ENCODE measurements around the gene AIFM2. TPM values are rescaled to one million over a fixed set of nuclear protein-coding genes. Genes with fewer than 3 reads are reported as not detected.

AIFM2 gene
- total and polyA plus RNA-seq, 2 experiments from 2014 or later: 5.7 to 8.1 TPM

- H3K4me3 ChIP-seq: no peak overlapping the region
- H2AFZ ChIP-seq: no peak overlapping the region
- no peaks in the 10 kb centered on the region for H3K36me3 ChIP-seq (ENCODE audit: low read depth)
- no peaks in the 10 kb centered on the region for H3K27me3 ChIP-seq (replicated peaks; ENCODE audit: insufficient read depth)
- H3K9ac ChIP-seq: no peak overlapping the region
- no peaks in the 10 kb centered on the region; the same call in 1 of the 2 replicates for H3F3A ChIP-seq (ENCODE audit: insufficient read depth)
- H3K9me2 ChIP-seq (ENCODE audit: insufficient read depth): no peaks in the 10 kb centered on the region
- H3K4me1 ChIP-seq (ENCODE audit: insufficient read depth): no peaks in the 10 kb centered on the region
- no peaks in the 10 kb centered on the region for H3K79me2 ChIP-seq (ENCODE audit: insufficient read depth)
- TF ChIP-seq EZH2 (IDR thresholded peaks at IDR 0.05; ENCODE audit: insufficient read depth, poor library complexity, severe bottlenecking) (no peak), EZH2phosphoT487 (IDR thresholded peaks at IDR 0.05; ENCODE audit: insufficient read depth, low read depth) (no peak)
- no peak for DNase-seq
- no peak overlapping the region for H3K4me2 ChIP-seq (ENCODE audit: unreplicated experiment)
- in situ Hi-C loops (cut with MboI): no loop called here
- H3K27ac ChIP-seq: no peak overlapping the region
- H4K20me1 ChIP-seq (ENCODE audit: insufficient read depth): no peaks in the 10 kb centered on the region
- no peaks in the 10 kb centered on the region for H3K9me3 ChIP-seq (ENCODE audit: low read depth)
- 89 to 90% methylated on average over 2 of the region's 2 CpGs for WGBS, 2 experiments (ENCODE audit: low coverage in 1 of 2, low lambda C conversion rate in 2 of 2, missing lambda C conversion rate in 2 of 2)
These were observed 57.7 kb downstream of the AIFM2 start for GRCh38 chr10:70074971-70075370.

GRCh38 chr10:70074165-70074564 lies 58.5 kb downstream of the AIFM2 start:
- Histone ChIP-seq H3K9me2 (ENCODE audit: insufficient read depth) (no peaks in the 10 kb centered on the region), H3K79me2 (ENCODE audit: insufficient read depth) (no peaks in the 10 kb centered on the region), H3K36me3 (ENCODE audit: low read depth) (no peaks in the 10 kb centered on the region), H3K27me3 (replicated peaks; ENCODE audit: insufficient read depth) (no peaks in the 10 kb centered on the region), H2AFZ (no peak overlapping the region), H3K27ac (no peak overlapping the region), H3K4me1 (ENCODE audit: insufficient read depth) (no peaks in the 10 kb centered on the region), H3K4me3 (no peak overlapping the region), H3K9me3 (ENCODE audit: low read depth) (no peaks in the 10 kb centered on the region), H3F3A (ENCODE audit: insufficient read depth) (no peaks in the 10 kb centered on the region; the same call in 1 of the 2 replicates), H3K9ac (no peak overlapping the region), H3K4me2 (ENCODE audit: unreplicated experiment) (no peak overlapping the region), H4K20me1 (ENCODE audit: insufficient read depth) (no peaks in the 10 kb centered on the region)
- in situ Hi-C loops (cut with MboI): no loop called here
- no peak for TF ChIP-seq EZH2 (IDR thresholded peaks at IDR 0.05; ENCODE audit: insufficient read depth, poor library complexity, severe bottlenecking)
- no peak for TF ChIP-seq EZH2phosphoT487 (IDR thresholded peaks at IDR 0.05; ENCODE audit: insufficient read depth, low read depth)
- no peak for DNase-seq
- WGBS, 2 experiments (ENCODE audit: low coverage in 1 of 2, low lambda C conversion rate in 2 of 2, missing lambda C conversion rate in 2 of 2): 73 to 77% methylated on average over 2 of the region's 2 CpGs

DNA sequence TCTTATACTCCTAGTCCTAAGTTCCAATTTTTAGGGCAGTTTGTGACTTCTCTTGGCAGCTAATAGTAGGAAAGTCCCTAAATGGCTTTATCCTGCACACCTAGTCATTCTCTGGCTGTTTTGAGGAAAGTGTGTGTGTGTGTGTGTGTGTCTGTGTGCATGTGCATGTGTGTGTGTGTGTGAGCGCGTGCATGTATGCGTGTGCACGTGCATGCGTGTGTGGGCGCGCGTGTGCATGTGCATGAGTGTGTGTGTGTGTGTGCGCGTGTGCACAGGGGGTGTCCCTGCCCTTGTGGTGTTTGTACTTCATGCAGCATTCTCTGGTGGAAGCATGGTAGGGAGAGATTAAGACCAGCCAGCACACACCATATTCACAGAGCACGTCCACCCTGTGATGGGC lies 61.8 kb downstream of the AIFM2 start:
- Histone ChIP-seq H3K27ac (no peak overlapping the region), H3K9ac (no peak overlapping the region), H3F3A (ENCODE audit: insufficient read depth) (no peaks in the 10 kb centered on the region; the same call in 1 of the 2 replicates), H4K20me1 (ENCODE audit: insufficient read depth) (no peaks in the 10 kb centered on the region), H3K79me2 (ENCODE audit: insufficient read depth) (no peaks in the 10 kb centered on the region), H3K36me3 (ENCODE audit: low read depth) (no peaks in the 10 kb centered on the region), H3K27me3 (replicated peaks; ENCODE audit: insufficient read depth) (no peaks in the 10 kb centered on the region), H3K4me2 (ENCODE audit: unreplicated experiment) (no peak overlapping the region), H3K4me3 (no peak overlapping the region), H3K4me1 (ENCODE audit: insufficient read depth) (no peaks in the 10 kb centered on the region), H3K9me2 (ENCODE audit: insufficient read depth) (no peaks in the 10 kb centered on the region), H2AFZ (no peak overlapping the region), H3K9me3 (ENCODE audit: low read depth) (no peaks in the 10 kb centered on the region)
- in situ Hi-C loops (cut with MboI): no loop called here
- TF ChIP-seq EZH2phosphoT487 (IDR thresholded peaks at IDR 0.05; ENCODE audit: insufficient read depth, low read depth) (no peak), EZH2 (IDR thresholded peaks at IDR 0.05; ENCODE audit: insufficient read depth, poor library complexity, severe bottlenecking) (no peak)
- 90% methylated on average over 11 of the region's 11 CpGs for WGBS, 2 experiments (ENCODE audit: low coverage in 1 of 2, low lambda C conversion rate in 2 of 2, missing lambda C conversion rate in 2 of 2)
- DNase-seq: no peak

- no peaks in the 10 kb centered on the region for H3K36me3 ChIP-seq (ENCODE audit: low read depth)
- H3K9me3 ChIP-seq (ENCODE audit: low read depth): no peaks in the 10 kb centered on the region
- no peaks in the 10 kb centered on the region for H3K4me1 ChIP-seq (ENCODE audit: insufficient read depth)
- no peak overlapping the region for H3K27ac ChIP-seq
- no peaks in the 10 kb centered on the region for H3K79me2 ChIP-seq (ENCODE audit: insufficient read depth)
- in situ Hi-C loops (cut with MboI): no loop called here
- H3K27me3 ChIP-seq (replicated peaks; ENCODE audit: insufficient read depth): no peaks in the 10 kb centered on the region
- TF ChIP-seq EZH2phosphoT487 (IDR thresholded peaks at IDR 0.05; ENCODE audit: insufficient read depth, low read depth) (no peak), EZH2 (IDR thresholded peaks at IDR 0.05; ENCODE audit: insufficient read depth, poor library complexity, severe bottlenecking) (no peak)
- no peak overlapping the region for H3K4me2 ChIP-seq (ENCODE audit: unreplicated experiment)
- no peak overlapping the region for H2AFZ ChIP-seq
- no peak overlapping the region for H3K4me3 ChIP-seq
- 75 to 90% methylated on average over 5 of the region's 5 CpGs for WGBS, 2 experiments (ENCODE audit: low coverage in 1 of 2, low lambda C conversion rate in 2 of 2, missing lambda C conversion rate in 2 of 2)
- DNase-seq: no peak
- H3F3A ChIP-seq (ENCODE audit: insufficient read depth): no peaks in the 10 kb centered on the region; the same call in 1 of the 2 replicates
- H3K9ac ChIP-seq: no peak overlapping the region
- H3K9me2 ChIP-seq (ENCODE audit: insufficient read depth): no peaks in the 10 kb centered on the region
- H4K20me1 ChIP-seq (ENCODE audit: insufficient read depth): no peaks in the 10 kb centered on the region
These were observed 63.3 kb downstream of the AIFM2 start for GRCh38 chr10:70069346-70069745.

DNA sequence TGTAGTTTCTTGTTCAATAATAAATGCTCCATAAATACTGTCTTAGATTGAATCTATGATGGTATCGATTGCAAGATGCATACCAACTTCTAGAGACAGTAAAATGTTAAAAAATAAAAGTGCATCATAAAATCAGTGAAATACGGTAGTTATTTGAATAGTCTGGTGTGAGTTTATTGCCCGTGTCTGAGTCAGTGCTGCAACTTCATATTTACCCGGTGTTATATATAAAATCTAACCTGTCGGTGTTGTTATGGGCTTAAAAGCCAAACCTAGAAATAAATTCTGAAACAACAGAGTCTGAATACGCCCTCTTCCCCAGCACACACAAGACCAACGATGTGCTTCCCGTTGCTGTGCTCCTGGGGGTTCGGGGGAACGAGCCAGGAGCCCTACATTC lies 63.7 kb downstream of the AIFM2 start:
- DNase-seq: no peak
- 85 to 87% methylated on average over 10 of the region's 10 CpGs for WGBS, 2 experiments (ENCODE audit: low coverage in 1 of 2, low lambda C conversion rate in 2 of 2, missing lambda C conversion rate in 2 of 2)
- in situ Hi-C loops (cut with MboI): no loop called here

More for the DNA sequence above, 63.7 kb downstream of the AIFM2 start:
- H3K27ac ChIP-seq: no peak overlapping the region
- H2AFZ ChIP-seq: no peak overlapping the region
- no peaks in the 10 kb centered on the region for H4K20me1 ChIP-seq (ENCODE audit: insufficient read depth)
- no peak overlapping the region for H3K4me2 ChIP-seq (ENCODE audit: unreplicated experiment)
- H3K9ac ChIP-seq: no peak overlapping the region
- no peak for TF ChIP-seq EZH2phosphoT487 (IDR thresholded peaks at IDR 0.05; ENCODE audit: insufficient read depth, low read depth)
- no peak for TF ChIP-seq EZH2 (IDR thresholded peaks at IDR 0.05; ENCODE audit: insufficient read depth, poor library complexity, severe bottlenecking)
- H3K9me3 ChIP-seq (ENCODE audit: low read depth): no peaks in the 10 kb centered on the region
- H3K4me3 ChIP-seq: no peak overlapping the region
- H3K27me3 ChIP-seq (replicated peaks; ENCODE audit: insufficient read depth): no peaks in the 10 kb centered on the region
- no peaks in the 10 kb centered on the region for H3K4me1 ChIP-seq (ENCODE audit: insufficient read depth)
- no peaks in the 10 kb centered on the region for H3F3A ChIP-seq (ENCODE audit: insufficient read depth)
- H3K79me2 ChIP-seq (ENCODE audit: insufficient read depth): no peaks in the 10 kb centered on the region
- H3K9me2 ChIP-seq (ENCODE audit: insufficient read depth): no peaks in the 10 kb centered on the region
- no peaks in the 10 kb centered on the region for H3K36me3 ChIP-seq (ENCODE audit: low read depth)

Measured in GM23248 (cell line).